Activated T-helper 1 cell treated with anti-CD3 and anti-CD28 coated beads, Interleukin-2, amount 50 U/mL, for 16 hours (primary cell): Measurements from ENCODE around the gene SLC5A2.
"Not testable (repeated sequence)": the region's sequence is repeated elsewhere in the genome, so short reads cannot be mapped to it uniquely, and the experiment has no call there.

Source experiments
- DNase-seq, 2 donors: peaks; one replicate each; pipeline ENCODE4 v3.0.0-alpha.2; 2020; ENCODE audit warnings: low read depth in 1 of 2, low spot score in 1 of 2

SLC5A2 gene

DNA sequence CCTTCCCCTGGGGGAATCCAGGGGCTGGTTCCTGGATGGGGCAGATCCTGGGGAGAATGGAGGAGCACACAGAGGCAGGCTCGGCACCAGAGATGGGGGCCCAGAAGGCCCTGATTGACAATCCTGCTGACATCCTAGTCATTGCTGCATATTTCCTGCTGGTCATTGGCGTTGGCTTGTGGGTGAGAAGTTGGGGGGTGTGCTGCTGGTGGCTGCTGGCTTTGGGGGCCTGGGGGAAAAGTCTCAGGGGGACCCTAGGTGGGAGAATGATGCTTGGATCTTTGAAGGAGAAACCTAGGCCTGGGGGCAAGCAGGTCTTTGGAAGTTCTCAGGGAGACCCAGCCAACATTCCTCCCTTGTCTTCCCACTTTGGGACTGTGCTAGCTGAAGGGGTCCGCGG, at the start of gene SLC5A2:
Gene SLC5A2 (plus strand): TSS at position 43 of the 400 bp plus-strand sequence. CDS start 14 bp downstream, at position 57.
- DNase-seq = no peak

GRCh38 chr16:31435341-31436220, 47.3 kb upstream of the SLC5A2 start:
- no peak for DNase-seq

- no peak for DNase-seq
Measured at GRCh38 chr16:31436221-31437045, 46.5 kb upstream of the SLC5A2 start.

DNA sequence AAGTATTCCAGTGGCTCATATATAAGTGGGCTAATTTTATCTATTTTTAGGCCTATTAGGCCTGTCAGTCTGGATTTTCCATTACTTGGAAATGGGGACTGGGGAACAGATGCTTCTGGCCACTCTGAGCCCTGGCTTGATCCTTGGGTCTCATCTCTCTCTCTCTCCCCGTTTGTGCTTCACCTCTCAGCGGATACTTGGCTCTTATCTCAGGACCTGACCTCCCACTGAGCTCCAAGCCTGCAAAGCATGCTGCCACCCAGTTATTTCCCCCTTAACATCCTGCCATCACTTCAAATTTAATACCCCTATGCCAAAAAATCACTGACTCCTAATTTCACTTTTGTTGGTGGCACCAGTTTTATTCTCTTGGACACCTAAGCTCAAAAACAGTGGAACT, 44.5 kb upstream of the SLC5A2 start:
- DNase-seq = no peak

GRCh38 chr16:31439023-31439422, 43.9 kb upstream of the SLC5A2 start:
- not testable (repeated sequence) for DNase-seq

GRCh38 chr16:31439519-31439918, 43.4 kb upstream of the SLC5A2 start:
- no peak for DNase-seq

- DNase-seq = no peak
Measured at GRCh38 chr16:31440516-31441184, 42.3 kb upstream of the SLC5A2 start.

- DNase-seq = no peak
Measured at GRCh38 chr16:31441956-31442355, 41.0 kb upstream of the SLC5A2 start.

GRCh38 chr16:31445931-31446330, 37.0 kb upstream of the SLC5A2 start:
- not testable (repeated sequence) for DNase-seq

DNA sequence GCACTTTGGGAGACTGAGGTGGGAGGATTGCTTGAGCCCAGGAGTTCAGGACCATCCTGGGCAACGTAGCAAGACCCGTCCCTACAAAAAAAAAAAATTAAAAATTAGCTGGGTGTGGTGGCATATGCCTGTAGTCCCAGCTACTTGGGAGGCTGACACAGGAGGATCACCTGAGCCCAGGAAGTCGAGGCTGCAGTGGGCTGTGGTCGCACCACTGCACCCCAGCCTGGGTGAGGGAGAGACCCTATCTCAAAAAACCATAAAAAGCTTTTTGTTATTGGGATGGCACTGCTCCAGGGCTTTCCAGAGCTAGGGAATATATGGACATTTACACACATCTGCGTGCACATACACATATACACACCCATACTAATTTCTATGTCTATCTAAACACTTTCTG, 31.7 kb upstream of the SLC5A2 start:
- no peak for DNase-seq

DNA sequence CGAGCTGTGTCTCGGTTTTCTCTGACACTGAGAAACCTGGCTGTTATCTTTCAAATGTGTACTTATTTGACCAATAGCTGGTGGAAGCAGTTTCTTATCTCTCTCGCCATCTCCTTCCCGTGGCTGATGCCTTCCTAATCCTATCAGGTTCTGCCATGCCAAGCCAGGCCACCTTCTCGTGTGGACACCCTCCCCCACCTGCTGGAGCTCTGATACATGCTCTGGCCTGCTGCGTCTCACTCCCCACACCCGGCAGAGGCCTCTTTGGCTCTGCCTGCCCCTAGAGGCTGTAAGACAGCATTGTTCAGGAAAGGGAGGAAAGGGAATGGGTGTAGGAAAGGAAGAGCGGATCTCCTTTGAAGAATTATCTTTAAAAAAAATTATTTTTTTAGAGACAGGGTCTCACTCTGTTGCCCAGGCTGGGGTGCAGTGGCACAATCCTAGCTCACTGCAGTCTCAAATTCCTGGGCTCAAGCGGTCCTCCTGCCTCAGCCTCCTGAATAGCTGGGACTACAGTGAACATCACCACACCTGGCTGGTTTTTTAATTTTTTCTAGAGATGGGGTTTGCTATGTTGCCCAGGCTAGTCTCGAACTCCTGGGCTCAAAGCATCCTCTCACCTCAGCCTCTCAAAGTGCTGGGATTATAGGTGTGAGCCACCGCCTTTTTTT, 31.1 kb upstream of the SLC5A2 start:
- DNase-seq = no peak

DNA sequence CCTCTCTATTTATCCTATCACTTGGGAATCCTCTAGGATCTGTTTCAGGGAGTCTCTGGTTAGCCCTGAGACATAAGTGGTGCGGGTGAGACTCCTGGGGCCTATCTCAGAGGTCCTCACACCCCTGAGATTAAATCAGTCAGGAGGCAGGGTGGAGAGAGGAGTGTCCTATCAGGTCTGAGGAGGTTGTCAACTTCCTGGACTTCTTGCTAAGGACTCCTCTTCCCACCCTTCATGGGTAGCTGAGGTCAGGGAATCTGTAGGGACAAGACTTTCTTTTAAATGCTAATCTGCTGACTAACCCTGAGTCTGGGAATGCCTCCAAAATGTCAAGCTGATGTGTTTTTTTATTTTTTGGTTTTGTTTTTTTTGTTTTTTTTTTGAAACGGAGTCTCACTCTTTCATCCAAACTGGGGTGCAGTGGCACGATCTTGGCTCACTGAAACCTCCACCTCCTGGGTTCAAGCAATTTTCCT, 30.3 kb upstream of the SLC5A2 start:
- no peak for DNase-seq

GRCh38 chr16:31453255-31454204, 29.4 kb upstream of the SLC5A2 start:
- DNase-seq = no peak

DNA sequence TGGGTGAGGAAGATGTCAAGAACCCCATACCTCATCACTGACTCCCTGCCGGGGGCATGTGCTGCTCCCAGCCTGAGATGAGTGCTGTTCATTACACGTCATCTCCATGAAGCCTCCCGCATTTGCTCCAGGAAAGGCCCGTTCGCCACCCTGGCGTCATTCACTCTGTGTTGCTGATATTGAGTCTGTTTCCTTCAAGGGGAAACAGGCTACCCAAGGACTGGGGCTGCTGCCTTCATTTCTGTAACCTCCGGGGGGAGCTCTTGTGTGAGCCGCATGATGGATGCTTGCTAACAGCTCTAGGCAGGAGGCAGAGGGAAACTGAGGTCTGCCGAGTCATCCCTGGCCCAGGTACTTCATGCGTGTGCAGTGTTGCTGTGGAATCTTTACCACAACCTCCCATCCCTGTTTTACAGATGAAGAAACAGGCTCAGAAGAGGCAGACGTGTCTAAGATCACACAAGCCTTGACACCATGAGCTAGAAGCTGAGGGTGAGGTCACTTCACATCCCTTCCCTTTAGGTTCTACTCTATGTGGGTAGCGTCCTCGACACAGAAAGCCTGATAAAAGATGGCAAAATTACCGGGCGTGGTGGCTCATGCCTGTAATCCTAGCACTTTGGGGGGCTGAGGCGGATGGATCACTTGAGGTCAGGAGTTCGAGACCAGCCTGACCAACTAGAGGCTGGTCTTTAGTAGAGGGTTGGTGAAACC, 27.2 kb upstream of the SLC5A2 start:
- DNase-seq = no peak

DNA sequence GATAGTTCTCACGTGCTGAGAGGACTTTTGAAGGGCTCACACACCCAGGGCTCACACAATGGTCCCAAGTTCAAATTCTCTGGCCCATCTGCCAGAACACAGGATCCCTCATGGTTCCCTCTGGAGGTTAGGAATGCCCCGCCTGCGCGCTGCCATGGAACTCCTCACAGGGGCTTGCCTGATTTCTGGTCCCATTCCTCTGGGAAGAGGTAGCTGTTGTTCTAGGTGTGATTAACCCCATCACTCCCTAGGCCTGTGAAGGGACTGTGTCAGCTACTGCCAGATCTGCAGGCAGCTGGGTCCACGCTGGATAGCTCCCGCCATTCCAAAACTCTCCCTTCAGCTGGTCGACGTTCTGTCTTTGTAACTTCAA, 25.9 kb upstream of the SLC5A2 start:
- no peak for DNase-seq

DNA sequence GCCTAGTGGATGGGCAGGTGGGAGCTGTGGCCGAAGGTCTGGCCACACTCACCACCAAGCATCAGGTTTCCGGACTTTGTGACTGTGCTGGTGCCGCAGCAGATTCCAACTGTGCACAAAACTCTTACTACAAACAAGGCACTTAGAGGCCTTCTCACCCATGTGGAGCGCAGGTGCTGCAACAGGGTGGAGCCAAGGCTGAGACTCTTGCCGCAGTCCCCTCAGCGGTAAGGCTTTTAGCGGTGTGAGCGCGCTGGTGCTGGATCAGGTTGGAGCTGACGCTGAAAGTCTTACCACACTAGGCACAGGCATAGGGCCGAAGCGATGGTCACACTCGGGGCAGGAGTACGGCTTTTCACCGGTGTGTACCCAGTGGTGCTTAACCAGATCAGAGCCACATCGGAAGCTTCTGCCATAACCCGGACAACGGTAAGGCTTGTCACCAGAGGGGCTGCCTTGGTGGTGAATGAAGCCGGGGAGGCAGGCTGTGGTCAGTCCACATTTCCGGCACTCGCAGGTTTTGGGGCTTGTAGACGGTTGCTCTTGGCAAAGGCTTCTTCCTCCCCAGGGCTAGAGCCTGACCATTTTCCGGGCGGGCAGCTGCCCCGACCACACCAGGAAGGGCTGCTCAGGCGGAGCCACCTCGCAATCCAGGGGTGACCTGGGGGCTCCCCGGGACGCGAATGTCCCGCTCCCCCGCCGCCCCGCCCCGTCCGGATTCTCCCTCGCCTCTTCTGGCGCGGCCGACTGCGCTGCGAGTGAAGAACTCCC, 24.7 kb upstream of the SLC5A2 start:
- DNase-seq = peak in 1 of 2 donors; percentile 36

DNA sequence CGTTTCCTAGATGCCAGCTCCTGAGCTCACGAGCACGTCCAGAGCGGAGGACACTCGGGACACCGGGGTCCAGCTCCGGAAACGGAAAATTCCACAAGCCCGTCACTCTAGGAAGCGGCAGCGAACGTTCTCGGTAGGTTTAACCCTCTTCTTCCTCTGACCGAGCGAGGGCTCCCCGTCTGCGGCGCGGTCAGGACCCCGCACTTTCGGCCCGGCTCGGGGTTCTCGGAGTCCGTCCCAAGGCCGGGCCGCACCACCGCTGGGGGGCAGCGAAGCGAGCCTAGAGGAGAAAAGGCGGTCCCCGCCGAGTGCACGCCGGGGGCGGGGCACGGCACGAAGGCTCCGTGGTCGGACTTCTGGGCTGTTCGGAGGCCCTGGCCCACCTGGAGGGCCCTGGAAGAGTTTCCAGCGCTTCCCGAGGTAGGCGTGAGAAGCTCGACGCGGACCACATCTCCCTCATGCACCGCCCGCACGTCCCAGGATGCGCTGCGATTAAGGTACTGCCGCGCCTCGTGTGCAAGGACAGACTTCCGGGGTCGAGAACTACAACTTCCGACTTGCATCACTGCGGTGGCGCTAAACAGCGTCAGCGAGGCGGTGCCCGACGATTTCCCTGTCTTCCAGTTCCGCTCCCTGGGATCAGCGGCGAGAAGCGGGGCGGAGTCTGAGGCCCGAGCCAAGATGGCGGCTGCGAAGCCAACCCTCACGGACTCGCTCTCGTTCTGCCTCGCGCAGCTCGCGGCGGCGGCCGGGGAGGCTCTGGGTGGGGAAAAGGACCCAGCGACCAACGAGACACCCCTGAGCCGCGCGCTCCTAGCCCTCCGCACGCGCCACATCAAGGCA, 23.9 kb upstream of the SLC5A2 start, which contains the start of gene ARMC5:
Gene ARMC5 (plus strand): TSS at position 658 of the 843 bp plus-strand sequence. CDS start 24 bp downstream, at position 682.
- peak; percentile 91 to 95 for DNase-seq
